HTR-8/SVneo (cell line): ENCODE results near the gene NOTCH1.

Experiments used
- DNase-seq: peaks from one replicate; pipeline ENCODE4 v3.0.0; 2011; ENCODE audit warnings: low spot score, mixed read lengths; ENCODE audit not compliant: insufficient read length
- FAIRE-seq: peaks from 2 replicates; lab custom pipeline; 2011; peaks lifted over from hg19 to GRCh38; lab: Jason Lieb, UNC

Gene NOTCH1

DNA sequence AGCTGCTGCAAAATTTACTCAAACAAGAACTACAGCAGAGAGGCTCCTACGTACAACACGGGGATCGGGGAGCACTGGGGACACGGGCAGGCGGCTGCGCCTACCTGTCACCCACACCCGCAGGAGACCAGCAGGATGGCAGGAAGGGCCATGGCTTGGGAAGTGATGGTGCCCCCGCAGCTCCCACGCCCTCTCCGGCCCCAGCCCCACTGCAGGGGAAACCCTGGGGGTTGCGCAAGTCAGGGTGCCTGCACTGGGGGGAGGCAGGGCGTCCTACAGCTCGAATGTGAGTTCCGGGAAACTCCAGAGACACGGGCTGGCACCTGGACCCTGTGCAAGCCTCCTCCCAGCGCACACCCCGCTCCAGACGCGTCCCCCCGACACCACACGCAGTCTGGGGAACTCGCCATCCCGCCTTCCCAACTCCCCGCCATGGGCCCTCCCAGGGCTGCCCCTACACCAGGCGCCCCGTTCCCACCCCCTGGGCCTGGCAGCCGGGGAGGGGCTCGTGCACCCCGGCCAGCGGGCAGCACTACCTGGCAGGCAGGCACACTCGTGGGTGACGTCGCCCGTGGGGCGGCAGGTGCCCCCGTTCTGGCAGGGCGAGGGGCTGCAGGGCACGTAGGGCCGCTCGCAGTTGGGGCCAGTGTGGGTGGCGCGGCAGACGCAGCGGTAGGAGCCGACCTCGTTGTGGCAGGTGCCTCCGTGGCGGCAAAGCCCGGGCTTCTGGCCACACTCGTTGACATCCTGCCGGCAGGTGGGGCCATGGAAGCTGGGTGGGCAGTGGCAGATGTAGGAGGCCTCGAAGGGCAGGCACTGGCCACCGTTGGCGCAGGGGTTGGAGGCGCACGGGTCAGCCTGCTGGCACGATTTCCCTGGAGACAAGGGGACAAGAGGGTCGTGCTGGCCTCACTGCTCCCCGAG is 23.3 kb downstream of the NOTCH1 start:
- FAIRE-seq: no peak
- no peak for DNase-seq

DNA sequence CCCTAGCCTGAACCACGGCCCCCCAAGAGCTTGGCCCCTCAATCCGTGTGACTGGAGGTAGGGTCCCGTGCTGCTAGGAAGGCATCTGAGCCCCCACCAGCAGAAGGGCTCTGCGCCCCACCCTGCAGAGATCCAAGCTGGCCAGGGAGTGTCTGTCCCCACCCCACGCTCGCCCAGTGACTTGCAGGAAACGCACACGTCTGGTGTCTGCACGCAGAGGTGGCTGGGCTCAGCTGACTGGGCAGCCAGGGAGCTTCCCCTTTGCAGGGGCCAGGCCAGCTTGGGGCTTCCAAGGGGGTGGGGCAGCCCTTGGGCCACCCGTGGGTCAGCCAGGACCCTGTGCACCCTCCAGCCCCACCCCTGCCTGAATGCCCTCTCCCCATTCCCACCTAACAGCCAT is 24.3 kb downstream of the NOTCH1 start:
- FAIRE-seq (no peak), DNase-seq (no peak)

DNA sequence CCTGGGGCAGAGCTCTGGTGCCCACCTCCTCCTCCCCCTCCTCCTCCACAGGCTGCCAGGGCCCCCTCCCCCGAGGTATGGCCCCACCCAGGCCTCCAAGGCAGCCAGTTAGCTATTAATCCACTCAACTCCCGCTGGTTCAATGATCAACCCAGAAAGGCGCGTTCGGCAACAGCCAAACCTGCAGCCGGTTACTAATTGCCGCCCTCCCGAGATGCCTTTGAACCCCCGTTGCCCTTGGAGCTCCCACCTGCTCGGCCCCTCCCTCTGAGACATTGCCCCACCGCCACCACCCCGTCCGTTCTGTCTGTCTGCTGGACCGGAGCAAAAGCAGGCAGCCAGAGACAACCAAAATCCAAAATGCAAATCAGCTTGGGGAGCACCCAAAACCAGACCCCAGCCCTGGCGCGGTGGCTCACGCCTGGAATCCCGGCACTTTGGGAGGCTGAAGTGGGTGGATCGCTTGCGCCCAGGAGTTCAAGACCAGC is 25.8 kb downstream of the NOTCH1 start:
- FAIRE-seq: no peak

DNA sequence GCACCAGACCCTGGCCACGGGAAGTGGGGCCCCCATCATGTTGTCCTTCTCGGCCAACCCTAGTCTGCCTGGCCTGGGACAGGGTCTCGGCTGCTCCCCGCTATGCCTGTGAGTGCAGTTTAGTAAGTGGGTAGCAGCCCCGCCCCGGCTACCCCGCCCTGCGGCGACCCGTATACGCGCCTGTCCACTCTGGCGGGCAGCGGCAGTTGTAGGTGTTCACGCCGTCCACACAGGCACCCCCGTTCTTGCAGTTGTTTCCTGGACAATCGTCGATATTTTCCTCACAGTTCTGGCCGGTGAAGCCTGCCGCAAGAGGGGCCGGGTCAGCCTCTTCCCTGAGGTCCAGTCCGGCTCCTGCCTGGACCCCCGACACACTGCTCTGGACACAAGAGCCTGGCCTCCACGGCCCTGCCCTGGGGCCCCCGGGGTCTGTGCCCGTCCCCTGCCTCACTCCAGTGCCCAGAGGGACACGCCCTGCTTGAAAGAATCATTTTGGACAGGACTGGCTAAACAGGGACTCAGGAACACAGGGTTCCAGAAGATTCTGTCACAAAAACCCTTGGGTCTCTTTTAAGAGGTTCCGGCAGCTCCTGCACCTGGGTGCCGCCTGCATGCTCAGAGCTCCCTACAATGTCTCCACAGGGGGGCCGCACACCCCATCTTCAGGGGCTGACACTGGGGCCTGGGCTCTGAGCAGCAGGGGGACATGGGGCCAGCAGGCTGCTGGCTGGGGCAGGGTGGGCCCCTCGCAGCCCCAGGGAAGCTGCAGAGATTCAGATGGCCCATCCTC is 26.4 kb downstream of the NOTCH1 start:
- no peak for DNase-seq
- FAIRE-seq: no peak

More for the DNA sequence above, 25.8 kb downstream of the NOTCH1 start:
- no peak for DNase-seq

DNA sequence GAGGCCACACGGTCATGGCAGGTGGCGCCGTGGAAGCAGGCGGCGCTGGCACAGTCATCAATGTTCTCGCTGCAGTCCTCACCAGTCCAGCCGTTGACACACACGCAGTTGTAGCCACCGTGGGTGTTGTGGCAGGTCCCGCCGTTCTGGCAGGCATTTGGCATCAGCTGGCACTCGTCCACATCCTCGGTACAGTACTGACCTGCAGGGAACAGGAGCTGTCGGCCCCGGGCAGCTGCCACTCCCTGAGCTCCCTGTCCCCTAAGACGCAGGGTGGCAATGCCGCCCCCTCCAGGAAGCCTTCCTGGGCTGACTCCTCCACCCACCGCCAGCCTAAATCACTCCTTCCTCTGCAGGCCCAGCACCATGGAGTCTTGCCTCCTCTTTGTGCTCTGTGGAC is 27.2 kb downstream of the NOTCH1 start:
- FAIRE-seq (no peak), DNase-seq (no peak)

DNA sequence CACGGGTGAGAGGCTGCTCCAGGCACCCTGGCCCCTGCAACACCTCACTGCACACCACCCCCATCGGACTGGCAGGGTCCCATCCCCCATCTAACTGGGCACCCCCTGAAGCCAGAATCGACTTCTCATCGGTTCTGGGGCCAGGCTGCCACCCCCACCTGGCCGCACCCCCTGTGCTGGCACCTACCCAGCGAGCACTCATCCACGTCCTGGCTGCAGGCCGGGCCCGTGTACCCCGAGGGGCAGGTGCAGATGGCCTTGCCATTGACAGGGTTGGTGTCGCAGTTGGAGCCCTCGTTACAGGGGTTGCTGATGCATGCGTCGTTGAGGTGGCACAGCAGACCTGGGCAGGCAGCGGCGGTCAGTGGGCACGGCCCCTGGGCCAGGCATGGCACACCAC is 27.9 kb downstream of the NOTCH1 start:
- FAIRE-seq: no peak

DNA sequence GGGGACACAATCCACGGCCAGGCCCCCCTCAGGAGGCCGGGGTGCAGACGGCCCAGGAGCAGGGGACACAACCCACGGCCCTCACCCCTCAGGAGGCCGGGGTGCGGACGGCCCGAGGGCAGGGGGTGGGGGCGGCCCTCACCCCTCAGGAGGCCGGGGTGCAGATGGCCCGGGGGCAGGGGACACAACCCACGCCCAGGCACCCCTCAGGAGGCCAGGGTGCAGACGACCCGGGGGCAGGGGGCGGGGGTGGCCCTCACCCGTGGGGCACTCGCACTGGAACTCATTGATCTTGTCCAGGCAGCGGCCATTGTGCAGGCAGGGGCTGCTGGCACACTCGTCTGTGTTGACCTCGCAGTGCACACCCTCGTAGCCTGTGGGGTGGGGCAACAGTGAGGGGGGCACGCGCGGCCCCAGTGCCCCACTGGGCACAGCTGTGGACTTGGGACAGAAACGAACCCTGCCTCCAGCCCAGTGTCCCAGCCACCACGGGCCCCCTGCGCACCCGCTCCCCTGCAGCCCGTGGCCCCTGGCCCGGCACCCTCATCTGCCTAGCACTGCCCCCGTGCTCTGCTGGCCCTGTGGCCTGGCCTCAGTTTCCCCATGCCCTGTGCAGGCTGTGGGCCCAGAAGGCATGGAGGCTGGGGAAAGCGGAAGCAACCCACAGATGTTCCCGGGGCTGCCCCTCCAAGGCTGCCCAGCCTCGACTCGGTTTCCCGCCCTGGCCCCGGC is 28.7 kb downstream of the NOTCH1 start:
- FAIRE-seq (no peak), DNase-seq (no peak)

More for the DNA sequence above, 27.9 kb downstream of the NOTCH1 start:
- no peak for DNase-seq

DNA sequence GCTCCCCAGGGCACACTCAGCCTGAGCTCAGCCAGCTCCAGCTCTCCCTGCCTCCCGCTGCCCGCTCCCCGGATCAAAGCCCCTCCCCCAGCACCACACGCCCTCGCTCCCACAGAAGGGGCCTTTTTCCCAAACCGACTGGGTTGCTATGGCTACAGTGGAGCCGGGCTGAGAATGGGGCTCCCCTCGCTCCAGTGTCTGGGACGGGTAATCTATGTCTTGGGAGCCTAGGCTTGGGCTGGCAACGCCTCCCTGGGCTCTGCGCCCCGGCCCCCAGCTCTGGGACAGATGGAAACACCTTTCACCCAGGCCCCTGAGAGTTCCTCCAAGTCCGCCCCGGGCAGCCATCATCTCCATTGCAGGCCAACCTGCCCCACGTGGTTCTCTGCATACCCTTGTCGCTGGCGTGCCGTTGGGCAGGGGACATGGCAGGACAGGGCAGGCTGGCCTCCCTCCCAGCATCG is 29.6 kb downstream of the NOTCH1 start:
- DNase-seq (no peak), FAIRE-seq (no peak)

DNA sequence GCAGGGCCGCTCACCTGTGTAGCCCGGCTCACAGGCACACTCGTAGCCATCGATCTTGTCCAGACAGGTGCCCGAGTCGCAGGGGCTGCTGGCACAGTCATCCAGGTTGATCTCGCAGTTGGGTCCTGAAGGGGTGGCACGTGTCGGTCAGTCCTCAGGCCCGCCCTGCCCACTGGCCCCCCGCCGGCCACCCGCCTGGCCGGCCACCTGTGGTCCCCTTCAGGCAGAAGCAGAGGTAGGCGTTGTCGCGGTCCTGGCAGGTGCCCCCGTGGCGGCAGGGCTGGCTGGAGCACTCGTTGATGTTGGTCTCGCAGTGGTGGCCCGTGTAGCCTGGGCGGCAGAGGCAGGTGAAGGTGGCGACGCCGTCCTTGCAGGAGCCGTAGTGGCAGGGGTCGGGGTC is 30.6 kb downstream of the NOTCH1 start:
- FAIRE-seq: no peak

DNA sequence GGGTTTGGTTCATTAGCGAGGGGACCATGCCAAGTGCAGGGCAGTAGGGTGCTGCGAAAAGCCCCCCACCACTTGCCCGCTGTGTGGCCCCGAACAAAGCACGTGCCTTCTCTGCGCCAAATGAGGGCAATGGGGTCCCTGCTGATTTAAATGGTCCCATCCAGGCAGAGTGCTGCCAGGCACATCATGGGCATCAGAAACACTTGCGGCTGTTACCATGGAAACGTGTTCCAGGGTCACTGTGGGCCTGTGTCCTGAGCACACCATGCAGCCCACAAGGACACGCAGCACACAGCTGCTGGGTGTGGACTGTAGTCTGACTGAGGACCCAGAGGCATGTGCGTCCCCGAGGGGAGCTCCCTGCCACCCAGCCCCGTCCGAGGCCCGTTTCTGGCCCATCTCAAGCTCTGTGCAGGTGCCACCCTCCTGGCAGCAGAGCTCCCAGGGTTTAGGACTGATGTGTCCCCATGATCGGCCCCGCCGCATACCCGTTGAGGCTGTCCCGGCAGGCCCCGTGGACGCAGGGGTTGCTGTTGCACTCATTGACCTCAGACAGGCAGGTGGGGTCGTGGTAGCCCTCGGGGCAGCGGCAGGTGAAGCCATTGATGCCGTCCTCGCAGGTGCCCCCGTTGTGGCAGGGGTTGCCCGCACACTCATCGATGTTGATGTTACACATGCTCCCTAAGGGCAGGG is 31.7 kb downstream of the NOTCH1 start:
- FAIRE-seq (no peak), DNase-seq (no peak)

More for the DNA sequence above, 30.6 kb downstream of the NOTCH1 start:
- no peak for DNase-seq

DNA sequence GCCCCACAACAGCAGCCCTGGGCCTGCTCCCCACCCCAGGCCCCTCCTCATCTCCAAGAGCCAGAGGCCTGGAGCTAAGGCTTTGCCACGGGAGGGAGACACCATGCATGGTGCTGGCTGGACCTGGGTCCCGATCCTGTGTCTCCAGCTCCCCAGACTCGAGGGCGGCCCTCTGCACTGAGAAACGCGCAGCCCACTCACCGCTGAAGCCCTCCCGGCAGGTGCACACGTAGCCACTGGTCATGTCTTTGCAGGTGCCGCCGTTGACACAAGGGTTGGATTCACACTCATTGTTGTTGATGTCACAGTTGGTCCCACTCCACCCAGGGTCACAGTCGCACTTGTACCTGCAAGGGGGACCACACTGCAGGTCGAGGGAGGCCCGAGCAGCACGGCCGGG is 32.7 kb downstream of the NOTCH1 start:
- FAIRE-seq: no peak

DNA sequence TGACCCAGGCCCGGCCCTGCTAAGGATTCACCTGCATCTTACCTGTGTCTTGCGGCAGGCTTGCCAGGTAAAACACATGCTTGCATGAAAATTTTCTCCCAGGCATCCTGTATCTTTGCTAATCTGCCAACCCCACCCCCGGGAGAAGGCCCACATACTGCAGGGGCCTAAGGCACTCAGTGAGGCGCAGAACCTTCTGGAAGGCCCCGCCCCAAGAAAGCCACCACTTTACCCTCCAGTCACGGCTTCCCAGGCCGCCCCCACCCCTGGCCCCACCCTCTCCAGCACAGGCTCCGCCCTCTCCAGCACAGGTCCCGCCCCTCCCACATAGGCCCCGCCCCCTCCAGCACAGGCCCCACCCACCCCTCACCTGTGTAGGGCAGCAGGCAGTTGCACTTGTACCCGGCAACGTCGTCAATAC is 33.2 kb downstream of the NOTCH1 start:
- FAIRE-seq (no peak), DNase-seq (peak; percentile 13)

More for the DNA sequence above, 32.7 kb downstream of the NOTCH1 start:
- no peak for DNase-seq

DNA sequence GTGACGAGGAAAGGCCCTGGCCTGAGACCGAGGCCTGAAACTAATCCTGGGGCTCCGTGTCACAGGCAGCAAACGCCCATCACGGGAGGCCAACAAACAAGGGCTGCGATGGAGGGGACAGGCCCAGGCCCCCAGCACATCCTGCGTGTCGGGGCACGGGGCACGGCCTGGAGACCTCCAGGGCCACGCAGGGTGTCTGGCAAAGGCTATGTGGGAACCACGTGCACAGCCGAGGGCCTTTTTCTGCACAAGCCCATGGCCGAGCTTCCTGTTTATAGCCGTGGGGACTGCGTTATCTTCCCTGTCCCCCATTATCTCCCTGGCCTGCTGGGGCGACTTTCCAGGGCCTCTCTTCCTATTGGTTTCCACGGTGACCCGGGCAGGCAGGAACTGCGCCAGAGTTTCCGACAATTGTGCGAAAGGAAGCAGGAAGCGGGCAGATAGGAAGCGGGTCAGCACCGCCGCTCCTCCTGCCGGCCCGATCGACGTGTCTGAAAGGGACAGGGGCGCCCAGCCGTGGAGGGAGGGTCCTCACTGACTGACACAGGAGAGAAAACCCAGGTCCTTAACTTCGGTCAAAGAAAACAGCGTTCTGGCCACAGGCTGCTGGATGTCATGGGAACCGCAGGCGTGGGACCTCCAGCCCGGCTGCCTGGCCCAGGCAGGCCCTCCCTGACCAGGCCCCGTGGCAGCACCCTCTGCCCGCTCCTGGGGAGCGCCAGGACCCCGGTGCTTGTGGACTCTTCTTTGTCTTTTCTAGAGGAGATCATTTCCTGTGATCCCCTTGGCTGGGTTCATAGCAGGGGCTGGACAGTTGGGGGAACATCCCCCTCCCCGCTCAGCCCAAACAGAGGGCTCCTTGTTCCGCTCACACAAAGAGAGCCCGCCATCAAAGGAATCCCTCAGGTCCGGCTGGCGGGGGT is 33.9 kb downstream of the NOTCH1 start:
- no peak for DNase-seq
- no peak for FAIRE-seq

DNA sequence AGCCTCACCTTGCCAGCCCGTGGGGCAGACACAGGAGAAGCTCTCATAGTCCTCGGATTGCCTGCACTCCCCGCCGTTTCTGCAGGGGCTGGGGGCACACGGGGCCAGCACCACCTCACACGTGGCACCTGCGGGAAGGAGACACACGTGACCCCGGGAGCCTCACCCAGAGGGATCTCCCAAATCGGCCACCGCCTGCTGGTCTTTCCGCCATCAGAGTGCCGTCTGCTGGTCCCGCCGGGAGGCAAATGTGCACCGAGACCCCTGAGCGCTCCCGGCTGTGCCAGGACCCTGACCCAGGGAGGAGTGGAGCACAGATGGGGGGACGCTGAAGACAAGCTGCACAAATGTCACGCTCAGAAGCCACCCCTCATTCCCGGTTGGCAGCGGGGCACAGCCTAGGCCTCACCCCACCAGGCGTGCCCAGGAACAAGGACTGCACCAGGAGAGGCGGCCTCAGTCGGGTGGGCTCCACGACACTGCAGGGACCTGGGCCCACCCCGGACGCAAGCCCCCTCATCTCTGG is 34.6 kb downstream of the NOTCH1 start:
- DNase-seq (no peak), FAIRE-seq (no peak)

DNA sequence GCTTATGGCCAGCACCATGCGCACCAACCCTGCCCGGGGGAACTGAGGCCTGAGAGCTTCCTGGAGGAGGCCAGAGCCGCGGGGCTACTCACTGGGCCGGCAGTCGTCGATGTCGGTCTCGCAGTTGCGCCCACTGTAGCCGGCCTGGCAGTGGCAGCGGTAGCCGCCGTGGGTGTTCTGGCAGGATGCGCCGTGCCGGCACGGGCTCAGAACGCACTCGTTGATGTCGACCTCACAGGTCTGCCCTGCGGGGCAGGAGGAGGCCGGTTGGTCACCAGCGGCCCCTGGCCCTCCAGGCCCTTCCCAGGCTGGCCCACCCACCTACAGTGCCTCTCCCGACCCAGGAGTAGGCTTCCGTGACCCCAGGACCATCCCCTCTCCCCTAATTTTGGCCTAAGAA is 35.3 kb downstream of the NOTCH1 start:
- DNase-seq (no peak), FAIRE-seq (no peak)

DNA sequence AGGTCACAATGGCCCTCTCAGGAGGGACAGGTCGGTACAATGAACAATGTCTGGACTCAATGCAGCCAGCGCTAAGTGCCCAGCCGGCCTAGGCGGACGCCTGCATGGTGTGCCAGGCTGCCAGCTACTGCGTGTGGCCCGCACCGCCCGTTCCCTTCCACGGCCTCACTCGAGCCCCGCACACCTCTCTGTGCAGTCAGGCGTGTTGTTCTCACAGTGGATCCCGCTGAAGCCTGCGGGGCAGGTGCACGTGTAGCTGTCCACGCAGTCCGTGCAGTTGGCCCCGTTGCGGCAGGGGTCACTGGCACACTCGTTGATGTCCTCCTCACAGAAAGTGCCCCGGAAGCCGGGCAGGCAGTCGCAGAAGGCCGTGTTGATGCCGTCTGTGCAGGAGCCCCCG is 36.3 kb downstream of the NOTCH1 start:
- FAIRE-seq: no peak
- no peak for DNase-seq

DNA sequence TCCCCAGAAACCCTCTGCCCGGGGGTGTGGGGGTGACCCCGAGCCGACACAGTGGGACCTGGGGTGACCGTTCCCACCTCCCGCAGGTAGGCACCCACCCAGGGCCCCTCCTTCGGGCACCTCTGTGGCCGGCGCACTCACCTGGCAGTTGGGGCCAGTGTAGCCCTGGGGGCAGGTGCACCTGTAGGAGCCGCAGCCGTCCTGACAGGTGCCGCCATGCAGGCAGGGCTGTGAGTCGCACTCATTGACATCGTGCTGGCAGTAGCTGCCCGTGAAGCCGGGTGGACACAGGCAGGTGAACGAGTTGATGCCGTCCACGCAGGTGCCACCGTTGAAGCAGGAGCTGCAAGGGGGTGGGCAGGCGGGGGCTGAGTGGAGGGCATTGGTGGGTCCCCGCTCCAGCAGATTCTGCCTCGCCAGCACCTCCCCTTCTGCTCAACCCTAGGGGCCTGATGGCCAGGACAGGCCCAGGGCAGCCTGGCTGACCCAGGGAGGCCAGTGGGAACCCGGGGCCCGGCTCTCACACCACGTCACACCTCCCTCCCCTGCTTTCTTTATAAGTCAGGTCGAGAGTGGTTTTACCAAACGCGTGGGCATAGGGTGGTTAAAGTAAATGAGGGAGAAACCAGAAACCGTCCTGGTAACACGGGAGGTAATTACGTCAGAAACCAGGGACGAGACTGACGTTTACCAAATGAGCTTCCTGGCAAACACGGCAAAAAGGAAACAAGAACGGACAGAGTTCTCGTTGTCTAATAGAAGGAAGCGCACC is 36.9 kb downstream of the NOTCH1 start:
- FAIRE-seq (no peak), DNase-seq (no peak)

DNA sequence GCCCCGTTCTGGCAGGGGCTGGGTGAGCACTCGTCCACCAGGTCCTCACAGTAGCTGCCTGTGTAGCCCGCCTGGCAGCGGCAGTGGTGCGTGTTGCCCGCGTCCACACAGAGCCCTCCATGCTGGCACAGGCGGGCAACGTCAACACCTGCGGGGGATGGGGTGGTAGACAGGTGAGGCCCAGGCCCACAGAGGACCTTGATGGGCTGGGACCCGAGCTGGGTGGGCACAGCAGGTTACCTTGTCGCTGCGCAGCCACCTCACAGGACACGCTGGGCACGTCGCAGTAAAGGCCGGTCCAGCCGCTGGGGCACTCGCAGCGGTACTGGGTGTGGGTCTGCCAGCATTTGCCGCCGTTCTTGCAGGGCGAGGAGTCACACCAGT is 37.9 kb downstream of the NOTCH1 start:
- FAIRE-seq: no peak
- DNase-seq: no peak
